HUDEP-2 (cell line): ENCODE results near the gene BCL2L12.
"Not testable (repeated sequence)": the region's sequence is repeated elsewhere in the genome, so short reads cannot be mapped to it uniquely, and the experiment has no call there.

Source experiments
- DNase-seq, 76 experiments: peaks; one replicate each; lab custom pipeline; 2025; ENCODE audit not compliant: unreplicated experiment in 76 of 76; lab: John Stamatoyannopoulos, UW

The BCL2L12 gene, protein sequence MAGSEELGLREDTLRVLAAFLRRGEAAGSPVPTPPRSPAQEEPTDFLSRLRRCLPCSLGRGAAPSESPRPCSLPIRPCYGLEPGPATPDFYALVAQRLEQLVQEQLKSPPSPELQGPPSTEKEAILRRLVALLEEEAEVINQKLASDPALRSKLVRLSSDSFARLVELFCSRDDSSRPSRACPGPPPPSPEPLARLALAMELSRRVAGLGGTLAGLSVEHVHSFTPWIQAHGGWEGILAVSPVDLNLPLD

DNA sequence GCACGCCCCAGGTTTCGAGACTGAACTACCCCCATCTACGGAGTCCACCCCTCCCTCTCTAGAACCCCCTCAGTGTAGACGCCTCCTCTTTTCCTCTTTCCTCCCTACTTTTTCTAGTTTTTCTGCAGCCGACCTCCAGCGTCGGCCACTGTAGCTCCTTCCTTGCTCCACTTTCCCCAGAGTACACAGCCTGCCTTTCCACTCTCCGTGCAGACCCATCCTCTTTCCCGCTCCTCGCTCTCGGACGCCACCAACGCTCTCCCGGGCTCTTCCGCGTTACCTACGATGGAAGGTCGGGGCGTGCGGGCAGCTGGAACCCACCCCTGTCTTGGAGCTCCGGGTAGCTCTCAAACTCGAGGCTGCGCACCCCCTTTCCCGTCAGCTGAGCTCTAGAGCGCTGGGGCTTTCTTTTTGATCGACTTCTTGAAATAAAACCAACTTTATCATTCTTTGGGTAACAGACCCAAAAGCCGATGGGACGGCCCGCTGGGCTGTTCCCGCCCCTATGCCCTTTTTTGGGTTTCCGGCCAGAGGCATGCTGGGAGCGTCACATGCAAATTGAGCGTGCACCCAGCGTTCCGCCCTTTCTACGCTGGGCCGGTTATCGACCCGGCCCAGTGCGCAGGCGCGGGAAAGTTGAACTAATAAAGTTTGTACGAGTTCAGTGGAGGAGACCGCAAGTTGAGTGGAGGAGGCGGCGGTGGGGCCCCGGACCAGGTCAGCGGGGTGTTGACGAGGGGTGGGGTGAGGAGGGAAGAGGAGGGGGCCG, at the start of gene BCL2L12, which contains the start of gene IRF3:
BCL2L12 (plus strand) TSS at position 583 of the 769 bp plus-strand sequence. CDS start 760 bp downstream, outside the sequence.
IRF3 (minus strand) TSS at position 507 of the 769 bp plus-strand sequence. CDS start 1,019 bp downstream, outside the sequence.
- DNase-seq = peak in 75 of 76 experiments; percentile 52 to 100 (median 99)

DNA sequence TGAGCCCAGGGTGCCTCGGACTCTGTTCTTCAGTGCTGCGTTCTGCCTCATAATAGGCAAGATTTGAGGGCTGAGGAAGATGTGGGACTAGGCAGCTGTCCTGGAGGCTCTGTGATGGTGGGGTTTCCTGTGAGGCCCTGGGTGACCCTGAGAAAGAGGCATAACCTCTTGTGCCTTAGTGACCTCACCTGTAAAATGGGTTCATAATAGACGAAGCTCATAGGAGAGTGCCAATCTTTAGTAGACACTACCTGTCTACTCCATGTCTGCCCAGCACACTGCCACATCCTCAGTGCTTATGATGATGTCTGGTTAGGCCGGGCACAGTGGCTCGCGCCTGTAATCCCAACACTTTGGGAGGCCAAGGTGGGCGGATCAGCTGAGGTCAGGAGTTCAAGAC, 49.2 kb upstream of the BCL2L12 start:
- DNase-seq = no peak

DNA sequence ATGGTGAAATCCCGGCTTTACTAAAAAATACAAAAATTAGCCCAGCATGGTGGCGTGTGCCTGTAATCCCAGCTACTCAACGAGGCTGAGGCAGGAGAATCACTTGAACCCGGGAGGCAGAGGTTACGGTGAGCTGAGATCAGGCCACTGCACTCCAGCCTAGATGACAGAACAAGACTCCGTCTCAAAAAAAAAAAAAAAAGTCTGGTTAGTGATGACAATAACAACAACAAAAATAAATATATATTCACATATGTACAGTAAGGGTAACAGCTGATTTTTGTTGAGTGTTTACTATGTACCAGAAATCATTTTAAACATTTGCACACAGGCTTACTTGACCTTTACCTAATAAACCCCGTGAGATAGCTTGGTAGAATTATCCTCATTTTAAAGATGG, 48.8 kb upstream of the BCL2L12 start:
- DNase-seq = no peak

DNA sequence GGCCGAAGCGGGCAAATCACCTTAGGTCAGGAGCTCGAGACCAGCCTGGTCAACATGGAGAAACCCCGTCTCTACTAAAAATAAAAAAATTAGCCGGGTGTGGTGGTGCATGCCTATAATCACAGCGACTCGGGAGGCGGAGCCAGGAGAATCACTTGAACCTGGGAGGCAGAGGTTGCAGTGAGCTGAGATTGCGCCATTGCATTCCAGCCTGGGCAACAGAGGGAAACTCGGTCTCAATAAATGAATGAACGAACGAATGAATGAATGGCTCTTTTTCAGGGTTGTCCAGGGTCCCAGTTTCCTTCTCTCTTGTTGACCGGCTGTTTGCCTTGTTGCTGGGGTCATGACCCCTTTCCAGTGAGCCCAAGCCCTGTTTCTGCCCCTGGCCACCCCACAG, 47.9 kb upstream of the BCL2L12 start:
- DNase-seq = not testable (repeated sequence)

DNA sequence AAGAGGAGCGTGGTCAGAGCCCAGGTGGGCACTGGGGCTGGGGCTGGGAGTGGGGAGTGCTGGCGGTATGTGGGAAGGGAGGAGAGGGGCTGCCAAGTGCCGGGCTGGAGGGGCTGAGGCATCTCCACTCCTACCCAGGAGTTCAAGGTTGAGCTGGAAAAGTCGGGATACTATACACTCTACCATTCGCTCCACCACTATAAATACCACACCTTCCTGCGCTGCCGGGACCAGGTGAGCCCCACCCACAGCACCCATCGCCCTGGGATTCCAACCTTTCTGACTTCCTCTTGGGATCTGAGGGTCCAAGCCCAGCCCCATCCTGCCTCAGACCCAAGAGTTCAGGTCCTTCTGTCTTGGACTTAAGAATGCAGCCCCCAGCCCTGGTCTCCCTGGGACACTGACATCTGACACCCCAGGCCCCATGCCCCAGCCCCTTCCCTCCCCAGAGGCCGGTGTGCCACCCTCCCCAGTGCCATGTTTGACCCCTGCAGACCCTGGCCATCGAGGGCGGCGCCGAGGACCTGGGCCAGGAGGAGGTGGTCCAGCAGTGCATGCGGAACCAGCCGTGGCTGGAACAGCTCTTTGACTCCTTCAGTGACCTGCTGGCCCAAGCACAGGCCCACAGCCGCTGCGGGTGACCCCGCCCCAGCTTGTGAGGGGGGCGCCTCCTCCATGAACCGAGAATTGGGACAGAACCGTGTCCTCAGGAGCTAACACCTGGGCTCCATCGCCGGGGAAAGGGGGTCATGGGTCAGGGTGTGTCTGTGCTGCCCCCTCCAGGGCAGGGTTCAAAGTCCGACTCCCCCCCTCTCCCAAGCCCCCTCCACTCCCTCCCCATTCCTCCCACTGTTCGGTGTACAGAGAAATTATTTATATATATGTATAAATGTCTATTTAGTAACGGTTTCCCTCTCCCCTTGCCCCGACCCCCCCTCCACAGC, 40.5 kb upstream of the BCL2L12 start:
- DNase-seq = no peak

DNA sequence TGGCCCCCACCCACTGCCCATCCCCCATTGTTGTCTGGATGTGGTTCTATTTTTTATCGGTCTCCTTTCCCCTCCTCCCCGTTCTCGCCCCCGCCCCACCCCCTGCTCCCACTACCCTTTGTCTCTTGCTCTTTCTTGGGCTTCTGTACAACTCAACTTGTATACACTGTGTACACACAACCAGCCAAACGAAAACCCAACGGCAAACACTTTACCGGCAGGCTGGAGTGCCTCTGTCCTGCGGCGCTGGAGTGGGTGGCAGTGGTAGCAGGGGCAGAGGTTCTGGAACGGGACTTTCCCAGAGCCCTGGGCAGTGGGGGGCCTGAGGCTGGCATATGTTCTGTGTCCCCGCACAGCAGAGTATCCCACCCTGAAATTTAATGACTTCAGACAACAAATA, 39.5 kb upstream of the BCL2L12 start:
- no peak for DNase-seq

DNA sequence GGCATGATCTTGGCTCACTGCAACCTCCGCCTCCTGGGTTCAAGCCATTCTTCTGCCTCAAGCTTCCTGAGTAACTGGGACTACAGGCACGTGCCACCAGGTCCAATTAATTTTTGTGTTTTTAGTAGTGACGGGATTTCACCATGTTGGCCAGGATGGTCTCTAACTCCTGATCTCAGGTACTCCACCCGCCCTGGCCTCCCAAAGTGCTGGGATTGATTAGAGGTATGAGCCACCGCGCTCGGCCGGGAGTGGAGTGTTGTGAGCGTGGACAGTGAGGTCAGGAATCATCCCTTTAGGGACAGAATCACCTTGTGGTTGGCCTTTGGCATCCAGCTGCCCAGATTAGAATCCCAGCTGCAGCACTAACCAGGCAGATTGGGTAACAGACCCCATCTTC, 36.1 kb upstream of the BCL2L12 start:
- no peak for DNase-seq

DNA sequence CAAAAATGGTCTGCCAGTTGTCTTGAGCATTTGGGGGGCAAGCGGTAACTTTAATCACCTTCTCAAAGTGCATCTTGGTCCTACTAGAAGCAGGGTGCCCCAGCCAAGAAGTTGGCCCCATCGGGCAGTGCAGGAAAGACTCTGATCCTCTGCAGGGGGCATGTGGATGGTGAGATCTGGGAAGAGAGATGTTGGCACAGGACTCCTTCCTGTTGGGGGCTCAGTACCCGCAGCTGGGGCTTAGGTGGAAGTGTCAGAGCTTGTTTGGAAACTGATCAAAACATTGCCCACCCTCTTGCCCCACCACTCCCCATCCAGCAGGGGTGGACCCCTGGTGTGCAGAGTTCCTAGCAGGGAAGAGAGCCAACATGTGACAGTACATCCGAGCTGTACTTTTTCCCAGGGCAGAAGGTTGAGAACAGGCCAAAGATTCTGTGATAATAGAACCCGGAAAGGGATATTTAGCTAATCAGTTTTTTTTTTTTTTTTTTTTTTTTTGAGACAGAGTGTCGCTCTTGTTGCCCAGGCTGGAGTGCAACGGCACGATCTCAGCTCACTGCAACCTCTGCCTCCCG, 34.6 kb upstream of the BCL2L12 start:
- DNase-seq = no peak

DNA sequence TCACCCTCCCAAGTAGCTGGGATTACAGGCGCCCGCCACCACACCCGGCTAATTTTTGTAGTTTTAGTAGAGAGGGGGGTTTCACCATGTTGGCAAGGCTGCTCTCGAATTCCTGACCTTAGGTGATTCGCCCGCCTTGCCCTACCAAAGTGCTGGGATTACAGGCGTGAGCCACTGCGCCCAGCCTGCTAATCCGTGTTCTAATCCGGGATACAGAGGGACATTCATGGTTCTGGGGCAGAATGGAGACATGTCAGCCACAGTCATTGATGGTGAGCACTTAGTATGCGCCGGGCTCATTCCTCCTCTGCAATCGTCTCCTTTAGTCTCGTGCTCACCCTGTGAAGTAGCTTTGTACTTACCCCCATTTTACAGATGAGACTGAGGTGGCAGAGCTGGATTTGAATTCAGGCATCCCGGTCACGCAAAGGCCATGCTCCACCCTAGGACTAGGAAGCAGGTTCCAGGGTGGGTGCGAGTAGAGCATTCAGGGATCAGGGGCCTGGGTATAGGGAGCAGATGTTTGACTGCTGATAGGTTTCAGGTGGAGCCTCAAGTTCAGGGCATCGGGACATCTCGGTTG, 34.0 kb upstream of the BCL2L12 start:
- DNase-seq = no peak

DNA sequence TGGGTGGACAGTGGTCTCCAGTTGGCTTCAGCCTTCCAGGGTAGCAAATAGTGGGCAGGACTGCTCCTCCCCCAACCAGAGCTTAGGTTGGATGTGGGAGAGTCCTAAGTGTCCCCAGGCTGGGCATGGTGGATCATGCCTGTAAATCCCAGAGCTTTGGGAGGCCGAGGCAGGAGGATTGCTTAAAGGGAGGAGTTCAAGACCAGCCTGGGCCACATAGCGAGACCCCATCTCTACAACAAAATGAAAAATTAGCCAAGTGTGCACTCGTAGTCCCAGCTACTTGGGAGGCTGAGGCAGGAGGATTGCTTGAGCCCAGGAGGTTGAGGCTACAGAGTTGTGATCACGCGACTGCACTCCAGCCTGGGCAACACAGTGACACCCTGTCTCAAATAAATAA, 33.2 kb upstream of the BCL2L12 start:
- no peak for DNase-seq

DNA sequence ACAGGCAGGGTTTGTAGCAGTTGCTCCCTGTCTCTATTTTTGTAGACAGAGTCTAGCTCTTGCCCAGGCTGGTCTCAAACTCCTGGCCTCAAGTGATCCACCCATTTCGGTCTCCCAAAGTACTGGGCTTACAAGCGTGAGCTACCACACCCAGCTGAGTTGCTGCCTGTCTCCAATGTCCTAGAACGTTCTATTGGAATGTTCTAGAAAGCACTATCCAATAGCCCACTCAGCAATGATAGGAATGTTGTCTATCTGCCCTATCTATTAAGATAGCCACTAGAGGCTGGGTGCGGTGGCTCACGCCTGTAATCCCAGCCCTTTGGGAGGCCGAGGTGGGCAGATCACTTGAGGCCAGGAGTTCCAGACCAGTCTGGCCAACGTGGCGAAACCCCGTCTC, 32.5 kb upstream of the BCL2L12 start:
- DNase-seq = not testable (repeated sequence)

DNA sequence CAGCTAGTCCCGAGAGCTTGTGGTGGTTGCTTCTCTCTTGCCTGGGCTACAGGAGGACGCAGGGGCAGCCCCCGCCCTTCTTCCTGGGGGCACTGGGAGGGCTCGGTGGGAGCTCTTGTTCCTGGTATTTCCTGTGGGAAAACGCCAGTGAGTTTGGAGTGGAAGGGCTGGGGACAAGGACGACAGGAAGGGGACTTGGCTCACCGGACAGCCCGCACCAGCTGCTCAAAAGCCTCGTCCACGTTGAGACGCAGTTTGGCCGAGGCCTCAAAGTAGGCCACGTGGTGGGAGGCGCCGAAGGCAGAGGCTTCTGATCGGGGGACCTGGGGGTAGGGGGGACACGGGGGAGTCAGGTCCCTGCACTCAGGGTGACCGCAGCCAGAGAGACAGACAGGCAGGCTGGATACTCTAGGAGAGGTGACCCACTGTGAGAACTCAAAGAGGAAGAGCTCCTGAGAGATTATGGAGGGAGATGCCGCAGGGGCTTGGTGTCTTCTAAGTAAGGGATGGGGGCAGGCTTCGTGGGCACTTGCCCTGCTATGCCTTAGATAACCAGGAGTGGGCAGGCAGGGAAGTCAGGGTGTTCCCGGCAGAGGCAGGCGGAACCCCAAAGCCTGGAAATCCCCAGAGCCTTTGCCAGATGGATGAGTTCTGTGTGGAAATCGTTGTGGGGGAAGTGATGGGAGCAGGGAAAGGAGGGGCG, 30.1 kb upstream of the BCL2L12 start:
- DNase-seq = no peak

DNA sequence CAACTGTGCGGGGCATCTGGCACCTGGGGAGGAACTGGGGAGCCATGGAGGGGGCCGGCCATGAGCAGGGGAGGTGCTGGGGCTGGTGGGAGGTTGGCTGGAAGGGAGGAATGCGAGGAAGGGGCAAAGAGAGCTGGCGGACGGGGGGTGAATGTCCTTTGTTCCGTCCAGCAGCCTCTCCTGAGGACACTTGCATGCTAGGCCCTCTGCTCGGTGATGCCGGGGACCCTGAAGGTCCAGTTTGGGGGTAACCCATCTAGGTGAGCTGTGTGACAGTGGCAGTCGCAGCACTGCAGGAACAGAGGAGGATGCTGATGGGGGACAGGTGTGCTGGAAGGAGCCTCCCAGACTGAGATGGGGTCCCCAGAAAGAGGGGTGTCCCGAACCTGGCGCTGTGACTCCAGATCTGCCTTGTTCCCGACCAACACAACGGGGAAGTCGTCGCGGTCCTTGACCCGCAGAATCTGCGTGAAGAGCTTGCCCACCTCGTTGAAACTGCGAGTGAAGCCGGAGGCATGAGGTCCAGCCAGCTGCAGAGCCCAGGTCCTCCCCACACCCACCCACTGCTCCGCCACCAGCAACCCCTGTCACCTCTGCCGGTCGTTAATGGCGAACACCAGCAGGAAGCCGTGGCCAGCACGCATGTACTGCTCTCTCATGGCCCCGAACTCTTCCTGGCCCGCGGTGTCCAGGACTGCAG, 29.4 kb upstream of the BCL2L12 start:
- DNase-seq = no peak

DNA sequence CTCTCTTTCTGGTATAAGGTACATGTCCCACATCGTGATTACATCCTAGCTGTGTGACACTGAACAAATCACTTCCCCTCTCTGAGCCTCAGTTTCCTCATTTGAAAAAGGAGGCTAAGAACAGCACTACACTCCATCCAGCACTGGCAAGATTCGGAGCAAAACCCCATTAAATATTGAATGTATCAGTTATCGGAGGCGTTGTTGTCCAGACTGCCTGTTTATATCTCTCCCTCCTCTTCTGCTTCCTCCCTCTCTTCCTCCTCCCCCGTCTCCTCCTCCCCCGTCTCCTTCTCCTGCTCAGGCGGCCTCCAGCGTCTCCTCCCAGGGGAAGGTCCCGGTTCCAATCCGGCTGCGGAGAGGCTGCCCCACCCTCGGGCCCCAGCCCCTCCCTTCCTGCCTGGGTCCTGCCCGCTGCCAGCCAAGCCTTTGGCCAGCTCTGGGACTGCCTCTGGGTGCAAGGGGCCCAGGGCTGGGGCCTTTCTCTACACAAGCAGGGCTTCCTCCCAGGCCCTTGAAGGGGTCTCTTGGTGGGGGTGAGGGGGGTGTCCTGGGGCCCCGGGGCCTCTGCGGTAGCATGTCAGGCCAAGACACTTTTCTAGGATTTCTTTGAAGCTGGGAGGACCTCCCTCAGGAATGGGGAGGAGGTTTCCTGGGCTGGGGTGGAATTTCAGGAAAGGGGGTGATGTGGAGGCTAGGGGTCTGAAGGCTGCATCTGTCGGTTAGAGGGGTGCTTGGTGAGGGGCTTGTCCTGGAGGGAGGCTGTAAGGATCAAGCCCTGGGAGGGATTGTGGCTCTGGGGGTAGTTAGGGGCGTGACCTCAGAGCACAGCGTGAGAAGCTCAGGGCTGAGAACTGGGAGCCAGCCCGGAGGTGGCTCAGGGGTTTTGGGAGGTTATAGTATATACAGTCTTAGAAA, 27.7 kb upstream of the BCL2L12 start:
- peak in 53 of 76 experiments; percentile 7 to 71 (median 46) for DNase-seq

DNA sequence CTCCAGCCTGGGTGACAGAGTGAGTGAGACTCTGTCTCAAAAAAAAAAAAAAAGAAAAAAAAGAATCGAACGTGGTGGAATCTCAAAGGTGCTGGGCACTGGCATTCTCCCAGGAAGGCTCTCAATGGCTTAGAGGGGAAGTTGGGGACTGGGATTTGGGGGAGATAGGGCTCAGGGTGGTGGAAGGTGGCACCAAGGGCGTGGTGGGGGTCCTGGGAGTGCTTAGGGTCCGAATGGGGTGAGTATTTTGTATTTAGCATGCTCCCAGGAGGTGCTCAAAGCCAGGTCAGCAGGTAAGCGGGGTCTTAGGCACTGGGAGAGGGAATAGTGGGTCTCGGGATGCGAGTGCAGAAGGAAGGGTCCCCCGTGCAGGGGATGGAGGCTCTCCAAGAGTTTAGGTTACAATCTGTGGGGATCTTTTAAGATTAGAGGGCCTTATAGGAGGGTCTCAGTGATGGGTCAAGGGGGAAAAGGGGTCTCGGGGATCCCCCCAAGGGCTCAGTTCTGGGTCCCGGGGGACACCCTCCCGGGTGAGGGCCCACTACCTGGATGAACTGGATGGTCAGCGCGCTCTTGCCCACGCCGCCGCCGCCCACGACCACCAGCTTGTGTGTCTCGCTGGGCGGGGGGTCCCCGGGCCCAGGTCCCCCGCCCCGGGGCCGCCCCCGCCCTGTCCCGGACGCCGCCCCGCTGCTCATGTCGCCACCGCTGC, 26.2 kb upstream of the BCL2L12 start:
- no peak for DNase-seq

DNA sequence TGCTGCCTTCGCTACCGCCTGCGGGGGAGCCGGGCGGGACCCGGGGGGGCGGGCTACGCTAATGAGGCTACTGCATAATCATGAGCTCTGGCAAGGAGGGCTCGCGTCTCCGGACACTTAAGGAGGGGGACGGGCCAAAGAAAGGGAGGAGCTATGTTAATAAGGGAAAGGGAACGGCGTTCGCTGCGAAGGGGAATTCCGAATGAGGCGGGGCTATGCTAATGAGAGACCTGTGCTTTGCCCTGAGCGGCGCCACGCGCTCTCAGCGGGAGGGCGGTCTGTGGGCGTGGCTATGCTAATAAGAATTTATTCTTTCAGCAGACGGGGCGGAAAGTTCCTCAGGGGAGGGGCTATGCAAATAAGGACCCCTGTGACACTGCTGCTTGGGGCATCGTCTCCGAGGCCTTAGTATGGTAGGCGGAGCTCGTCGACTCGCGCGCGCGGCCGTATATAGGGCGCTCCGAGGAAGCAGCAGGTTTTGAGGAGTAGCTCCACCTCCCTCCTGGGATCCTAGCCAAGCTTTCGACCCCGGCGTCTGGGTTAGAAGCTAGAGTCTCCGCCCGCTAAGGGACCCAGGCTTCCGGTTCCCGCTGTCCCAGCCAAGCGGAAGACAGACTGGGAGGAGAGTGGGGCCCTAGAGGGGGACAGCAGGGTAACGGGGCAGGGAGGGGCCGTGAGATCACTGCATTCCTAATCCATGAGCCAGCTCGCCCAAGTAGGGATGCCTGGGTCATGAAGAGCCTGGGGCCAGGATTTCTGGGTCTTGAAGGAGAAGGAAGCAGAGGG, 25.4 kb upstream of the BCL2L12 start, which contains the start of gene RRAS:
RRAS (minus strand) TSS at position 31 of the 786 bp plus-strand sequence. CDS start 45 bp downstream, outside the sequence.
- peak; percentile 85 to 100 (median 100) for DNase-seq
